ENCODE measurements around the gene HPN.

HPN gene

GRCh38 chr19:35065574-35065973 is 24.1 kb downstream of the HPN start:
- DNase-seq, result no peak

GRCh38 chr19:35066121-35066520 is 24.6 kb downstream of the HPN start:
- DNase-seq, result no peak

- DNase-seq, result peak; percentile 96
Observed at GRCh38 chr19:35066691-35067563, 25.4 kb downstream of the HPN start.

GRCh38 chr19:35068941-35069634 is 27.6 kb downstream of the HPN start:
- no peak for DNase-seq

DNA sequence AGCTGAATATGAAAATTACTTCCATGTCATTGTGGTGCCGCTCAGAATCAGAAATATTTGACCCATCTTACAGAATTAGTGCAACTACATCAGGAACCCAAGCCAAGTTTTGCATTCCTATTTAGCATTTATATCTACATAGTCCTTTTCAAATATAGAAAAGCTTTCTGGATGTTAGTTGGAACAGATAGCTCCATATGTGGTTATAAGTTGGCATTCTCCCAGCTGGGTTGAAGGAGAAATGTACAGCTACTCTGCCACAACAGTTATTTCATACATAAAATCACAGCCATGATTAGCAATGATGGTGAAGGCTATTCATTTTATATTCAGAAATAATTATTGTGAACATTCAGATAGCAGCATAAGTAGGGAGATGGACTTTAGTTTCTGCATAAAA is 28.2 kb downstream of the HPN start:
- DNase-seq, result no peak

- DNase-seq, result no peak
Observed at GRCh38 chr19:35070471-35070870, 28.9 kb downstream of the HPN start.

- no peak for DNase-seq
Observed at GRCh38 chr19:35073516-35073915, 32.0 kb downstream of the HPN start.

DNA sequence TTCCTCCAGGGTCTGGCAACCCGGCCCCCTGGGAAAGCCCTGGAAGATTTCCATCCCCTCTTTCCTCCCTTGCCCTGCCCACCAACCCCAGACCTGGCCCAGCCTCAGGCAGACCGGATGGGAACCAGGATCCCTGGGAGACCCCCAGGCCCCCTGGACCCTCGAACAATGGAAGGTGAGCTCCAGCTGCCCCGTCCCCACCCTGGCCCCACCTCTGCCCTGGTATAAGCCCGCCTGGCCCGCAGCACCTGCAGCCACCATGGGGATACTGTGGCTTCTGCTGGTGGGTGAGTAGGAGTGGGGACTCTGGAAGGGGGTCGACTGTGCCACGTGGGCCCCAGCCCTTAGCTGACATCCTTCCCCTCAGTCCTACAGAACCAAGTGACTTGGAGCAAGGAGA is 32.4 kb downstream of the HPN start:
- DNase-seq, result no peak

DNA sequence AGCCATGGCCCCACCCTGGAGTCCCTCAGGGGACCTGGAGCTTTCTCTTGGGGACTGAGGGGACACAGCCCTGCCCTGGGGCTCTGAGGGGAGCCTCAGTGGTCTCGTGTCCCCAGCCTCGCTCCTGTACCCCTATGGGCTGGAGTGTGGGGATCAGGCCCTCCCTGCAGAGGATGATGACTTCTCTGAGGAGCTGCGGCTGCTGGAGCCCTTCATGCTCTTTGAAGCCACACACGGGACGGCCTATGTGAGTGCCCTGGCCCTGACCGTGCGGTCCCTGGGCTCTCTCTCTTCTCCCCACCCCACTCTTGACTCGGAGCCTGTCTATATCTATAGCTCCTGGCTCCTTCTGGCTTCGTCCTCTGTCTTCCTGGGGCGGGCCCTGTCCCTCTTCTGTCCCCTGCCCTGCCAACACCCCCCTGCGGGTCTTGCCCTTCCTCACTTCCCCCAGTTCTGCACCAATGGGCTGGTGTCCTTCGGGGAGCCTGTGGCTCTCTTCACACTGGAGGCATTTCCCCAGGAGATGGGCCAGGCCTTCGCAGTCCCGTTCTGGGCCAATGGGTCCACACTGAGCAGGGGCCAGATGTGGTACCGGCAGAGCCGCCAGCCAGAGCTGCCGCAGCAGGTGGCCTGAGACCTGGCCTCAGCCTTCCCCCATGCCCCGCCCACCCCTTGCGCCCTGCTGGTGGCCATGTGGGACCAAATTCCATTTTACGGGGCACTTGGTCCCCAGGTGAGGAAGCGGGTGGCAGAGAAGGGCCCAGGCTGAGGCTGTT is 33.1 kb downstream of the HPN start:
- DNase-seq, result no peak

DNA sequence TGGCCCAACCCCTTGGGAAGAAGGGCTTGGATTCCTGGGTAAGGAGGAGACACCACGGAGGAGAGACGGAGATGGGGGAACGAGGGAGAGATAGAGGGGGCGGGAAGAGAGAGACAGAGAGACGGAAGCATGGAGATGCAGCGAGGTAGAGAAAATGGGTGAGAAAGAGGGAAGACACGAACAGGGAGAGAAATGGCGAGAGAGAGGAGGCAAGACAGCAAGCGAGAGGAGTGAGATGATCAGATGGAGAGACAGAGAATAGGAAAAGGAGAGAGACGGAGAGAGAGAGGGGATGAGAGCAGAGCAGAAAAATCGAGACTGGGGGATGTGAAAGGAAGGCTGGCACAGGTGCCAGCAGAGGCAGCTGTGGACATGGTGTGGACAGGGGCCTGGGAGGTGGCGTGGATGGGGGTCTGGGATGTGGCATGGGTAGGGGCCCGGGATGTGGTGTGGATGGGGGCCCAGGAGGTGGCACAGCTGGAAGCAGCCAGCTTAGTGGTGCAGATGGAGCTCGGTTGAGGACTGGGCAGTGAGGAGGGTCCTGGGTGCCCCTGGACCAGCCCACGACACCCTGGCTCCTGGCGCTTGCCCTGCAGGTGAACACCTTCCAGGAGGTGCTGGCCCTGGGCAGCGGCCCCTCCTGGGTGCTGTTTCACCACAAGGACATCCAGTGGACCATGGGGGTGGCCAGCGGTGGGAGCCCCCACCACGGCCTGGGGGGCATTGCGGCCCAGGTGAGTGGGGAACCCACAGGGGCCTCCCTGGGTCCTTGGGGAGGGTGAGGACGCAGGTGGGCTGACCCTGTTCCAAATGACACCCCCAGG is 33.9 kb downstream of the HPN start:
- no peak for DNase-seq

DNA sequence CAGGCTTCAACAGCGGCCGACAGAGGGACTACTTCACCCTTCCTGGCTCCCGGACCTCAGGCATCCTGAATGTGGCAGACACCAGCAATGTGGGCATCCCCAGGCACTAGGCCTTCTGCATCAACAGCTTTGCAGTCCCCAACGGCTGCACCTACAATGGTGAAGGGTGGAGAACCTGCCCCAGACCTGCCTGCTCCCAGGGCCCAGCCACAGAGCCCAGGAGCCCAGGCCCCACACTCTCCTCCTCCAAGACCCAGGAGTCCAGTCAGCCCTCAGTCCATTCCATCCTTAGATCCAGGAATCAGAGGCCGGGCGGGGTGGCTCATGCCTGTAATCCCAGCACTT is 34.5 kb downstream of the HPN start:
- DNase-seq, result no peak

DNA sequence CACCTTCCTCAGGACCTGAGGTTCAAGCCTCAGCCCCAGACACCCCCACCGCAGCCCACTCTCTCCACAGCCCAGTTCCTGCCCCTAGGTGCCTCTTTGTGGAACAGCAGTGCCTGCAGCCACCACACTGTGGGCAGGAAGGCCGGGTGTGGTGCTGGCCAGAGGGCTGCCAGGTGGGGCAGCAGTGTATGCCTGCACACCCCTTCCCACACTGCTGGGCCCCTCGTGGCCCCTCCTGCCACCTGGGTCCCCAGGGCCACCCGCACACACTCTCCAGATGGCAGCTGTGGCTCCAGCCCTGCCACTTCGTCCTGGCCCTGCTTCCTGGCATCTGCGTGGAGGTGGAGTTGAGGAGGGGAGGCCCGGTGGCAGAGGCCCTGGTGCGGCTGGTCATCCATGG is 35.1 kb downstream of the HPN start:
- DNase-seq, result no peak

DNA sequence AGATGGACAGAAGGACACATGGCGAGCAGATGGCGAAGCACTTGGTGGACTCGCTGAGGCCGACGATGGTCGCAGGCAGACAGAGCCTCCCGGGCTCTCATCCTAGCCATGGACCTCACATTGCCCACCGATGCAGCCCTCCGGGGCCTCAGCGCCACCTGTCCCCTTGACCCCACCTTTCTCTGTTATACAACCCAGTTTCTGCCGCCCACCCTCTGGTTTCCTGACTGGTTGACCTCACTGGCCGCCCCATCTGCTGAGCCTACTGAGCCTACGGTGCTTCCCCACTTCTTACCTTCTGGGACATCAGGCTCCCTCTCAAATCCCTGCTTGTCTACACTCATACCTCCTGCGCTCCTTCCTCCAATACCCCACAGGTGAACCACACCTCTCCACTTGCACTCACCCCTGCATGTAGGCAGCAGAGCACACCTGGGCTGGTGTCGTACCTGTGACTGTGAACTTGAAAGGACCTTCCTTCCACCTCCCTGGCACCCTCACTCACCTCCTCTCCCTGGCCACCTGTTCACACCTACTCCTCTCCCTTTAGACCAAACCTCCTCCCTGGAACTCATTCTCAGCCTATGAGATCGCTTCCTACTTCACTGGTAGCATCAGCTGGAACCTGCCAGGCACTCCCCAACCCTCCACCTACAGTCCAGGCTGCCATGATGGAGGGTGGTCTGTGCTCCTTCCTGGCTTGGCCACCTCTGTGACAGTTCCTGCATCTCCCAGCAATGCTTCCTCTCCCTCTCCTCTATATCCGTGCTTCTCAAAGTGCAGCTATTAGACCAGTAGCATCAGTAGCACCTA is 36.1 kb downstream of the HPN start:
- DNase-seq, result no peak

GRCh38 chr19:35079826-35080225 is 38.3 kb downstream of the HPN start:
- no peak for DNase-seq

- no peak for DNase-seq
Observed at GRCh38 chr19:35080613-35081170, 39.2 kb downstream of the HPN start.

DNA sequence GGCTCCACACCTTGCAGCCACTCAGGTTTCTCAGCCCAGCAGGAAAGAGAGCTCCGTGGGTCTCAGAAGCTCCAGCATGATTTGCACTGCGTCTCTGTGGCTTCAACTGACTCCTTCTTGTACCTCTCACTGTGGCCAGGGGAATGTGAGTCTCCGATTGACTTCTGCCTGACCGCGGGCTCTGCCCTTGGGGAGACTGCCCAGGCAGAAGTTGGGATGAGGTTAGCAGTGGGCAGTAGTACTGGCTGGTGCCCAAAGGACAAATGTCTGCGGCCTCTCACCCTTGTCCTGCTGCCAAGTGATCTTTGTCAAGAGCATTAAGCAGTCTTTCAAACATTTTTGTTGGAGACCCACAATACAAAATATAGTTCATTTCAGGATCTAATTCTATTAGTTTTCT is 39.7 kb downstream of the HPN start:
- no peak for DNase-seq

DNA sequence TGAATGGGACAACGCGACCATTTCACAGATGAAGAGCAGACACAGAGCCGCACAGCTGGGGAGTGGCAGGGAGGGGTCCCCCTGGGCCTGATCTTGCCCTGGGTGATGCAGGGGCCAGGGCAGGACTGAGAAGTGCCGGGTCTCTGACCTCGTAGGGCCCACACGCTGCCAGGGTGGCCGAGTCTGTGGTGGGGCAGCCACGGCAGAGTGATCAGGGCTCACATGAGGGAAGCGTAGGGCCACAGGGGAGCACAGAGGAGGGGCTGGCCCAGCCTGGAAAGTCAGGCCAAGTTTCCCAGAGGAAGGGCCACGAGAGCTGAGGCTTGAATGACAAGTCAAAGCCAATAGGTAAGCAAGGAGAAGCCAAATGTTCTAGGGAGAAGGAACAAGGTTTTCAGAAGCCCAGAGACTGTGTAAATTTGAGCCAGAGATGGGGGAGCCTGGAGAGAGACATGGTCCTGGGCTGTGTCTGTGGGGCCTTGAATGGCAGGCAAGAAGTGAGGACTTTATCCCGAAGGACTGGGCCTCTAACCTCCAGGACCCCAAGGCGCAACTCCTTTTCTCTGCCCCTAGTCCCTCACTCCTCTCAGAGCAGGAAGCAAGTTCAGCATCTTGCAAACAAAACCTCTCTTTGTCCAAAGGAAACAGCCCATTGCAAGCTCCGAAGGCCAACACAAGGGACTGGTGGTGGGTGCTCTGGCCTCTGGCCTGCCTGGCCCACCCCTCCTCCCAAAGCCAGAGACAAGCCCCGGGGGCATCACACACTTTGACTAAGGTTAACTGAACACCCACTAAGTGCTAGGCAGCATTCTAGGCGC is 42.4 kb downstream of the HPN start:
- DNase-seq, result no peak

DNA sequence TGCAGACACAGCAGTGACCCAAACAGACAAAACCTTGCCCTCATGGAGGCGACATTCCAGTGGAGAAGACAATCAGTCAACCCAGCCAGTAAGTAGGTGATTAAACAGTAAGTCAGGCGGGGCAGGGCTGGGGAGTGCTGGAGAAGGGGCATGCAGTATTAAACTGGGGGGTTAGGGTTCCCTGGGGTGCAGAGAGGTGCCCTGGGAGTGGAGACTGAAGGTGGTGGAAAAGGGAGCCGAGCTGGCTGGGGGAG is 42.9 kb downstream of the HPN start:
- no peak for DNase-seq

DNA sequence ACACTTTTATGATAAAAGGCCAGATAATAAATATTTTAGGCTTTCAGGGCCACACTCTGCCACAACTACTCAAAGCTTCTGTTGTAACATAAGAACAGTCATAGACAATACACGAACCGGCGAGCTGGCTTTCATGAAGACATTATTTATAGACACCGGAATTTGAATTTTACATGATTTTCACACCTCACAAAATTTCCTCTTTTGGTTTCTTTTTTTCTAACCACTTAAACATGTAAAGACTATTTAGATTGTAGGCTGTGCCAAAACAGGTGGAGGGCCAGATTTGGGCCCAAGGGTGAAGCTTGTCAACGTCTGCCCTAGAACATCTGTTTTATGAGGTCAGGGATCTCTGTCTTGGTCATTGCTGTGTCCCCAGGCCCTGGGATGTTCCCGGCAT is 44.4 kb downstream of the HPN start:
- no peak for DNase-seq

- DNase-seq, result no peak
Observed at GRCh38 chr19:35086455-35086854, 44.9 kb downstream of the HPN start.

- DNase-seq, result no peak
Observed at GRCh38 chr19:35087393-35087792, 45.9 kb downstream of the HPN start.
